Transverse colon (tissue), 4 donors: Measurements from ENCODE around the gene ATP8A1. TPM values are rescaled to one million over a fixed set of nuclear protein-coding genes. Genes with fewer than 3 reads are reported as not detected.

Experiments
- DNase-seq: peaks from one replicate; pipeline ENCODE4 v3.0.0-alpha.2; 2019
- H3K27ac ChIP-seq, 4 donors: fragments of 200-600 bp; sonication (generic); 2 replicates each; pipeline ENCODE4 v1.5.1; 2016 to 2018; ENCODE audit warnings: inconsistent platforms in 4 of 4
- H3K27me3 ChIP-seq: fragments of 200-600 bp; sonication (generic); 2 replicates; pipeline ENCODE4 v1.5.1; 2017; ENCODE audit warnings: inconsistent platforms
- H3K36me3 ChIP-seq, 4 donors: fragments of 200-600 bp; sonication (generic); 2 replicates each; pipeline ENCODE4 v1.5.1; 2017 to 2019; ENCODE audit warnings: inconsistent platforms in 4 of 4
- H3K4me1 ChIP-seq, 4 donors: fragments of 200-600 bp; sonication (generic); 2 replicates each; pipeline ENCODE4 v1.5.1; 2017 to 2020; ENCODE audit warnings: inconsistent platforms in 4 of 4
- H3K4me3 ChIP-seq, 4 donors: fragments of 200-600 bp; sonication (generic); 1 replicate in 1 of 4; 2 replicates in 3 of 4; pipeline versions ENCODE4 v1.5.1 to v1.6.1; 2017 to 2019; ENCODE audit warnings: inconsistent platforms in 4 of 4
- H3K9me3 ChIP-seq, 2 donors: fragments of 200-600 bp; sonication (generic); 2 replicates each; pipeline ENCODE4 v1.5.1; 2017 to 2019; ENCODE audit warnings: inconsistent platforms in 2 of 2
- CTCF ChIP-seq, 5 experiments: fragments of 200-600 bp in 3 of 5; fragments of 450-650 bp in 2 of 5; sonication (generic) in 3 of 5; IDR thresholded peaks; 1 replicate in 2 of 5; 2 replicates in 3 of 5; pipeline ENCODE4 v1.5.1; 2016 to 2017; ENCODE audit warnings: antibody characterized with exemption in 5 of 5, inconsistent platforms in 3 of 5, mild to moderate bottlenecking in 2 of 5, moderate library complexity in 1 of 5
- EP300 ChIP-seq: sonication (generic); formaldehyde crosslinking; IDR thresholded peaks from one replicate; pipeline ENCODE4 v1.6.1; 2017; ENCODE audit warnings: antibody characterized with exemption, low read depth
- POLR2A ChIP-seq: fragments of 450-650 bp; IDR thresholded peaks from one replicate; pipeline ENCODE4 v1.6.1; 2016; ENCODE audit warnings: antibody characterized with exemption, mild to moderate bottlenecking, moderate library complexity
- POLR2AphosphoS5 ChIP-seq, 3 donors: sonication (generic); formaldehyde crosslinking; IDR thresholded peaks; one replicate each; pipeline ENCODE4 v1.6.1; 2016; ENCODE audit warnings: antibody characterized with exemption in 3 of 3
- WGBS, 2 donors: methylation state at CpG; one replicate each; pipeline ENCODE4 v1.1.5; 2018; ENCODE audit warnings: low coverage in 1 of 2; 5-methylcytosine and 5-hydroxymethylcytosine counted together
- in situ Hi-C, 4 donors: fragments of 200-750 bp; cut with MboI; loops; one replicate each; pipeline versions ENCODE4 v1.15.0 to v1.15.1; 2017; ENCODE audit warnings: low sequenced_read_pairs in 3 of 4, low pct_ligation_motif_present in 1 of 4, low pct_unique_long_range_greater_than_20kb in 1 of 4
- intact Hi-C: fragments of 100-400 bp; cut with DNase I; formaldehyde crosslinking; loops from one replicate; pipeline ENCODE4 v1.15.1; 2023; ENCODE audit warnings: low total_unique reads
- total RNA-seq, 4 donors: library from RNA; depleted of rRNA; stranded (reverse); fragments of >200 nt; gene quantifications; one replicate each; pipeline ENCODE4 v1.1.0, GENCODE V29; 2016

ATP8A1 gene
- total RNA-seq, 4 donors from 2014 or later = 72.2 to 255 (median 166) TPM

- 2% methylated on average over 18 of the region's 31 CpGs; no CpG with 5 or more reads in 1 of the 2 donors for WGBS, 2 donors
- intact Hi-C loops = no loop called here
- in situ Hi-C loops = no loop called here
Observed at GRCh38 chr4:42656679-42656943, 294 bp downstream of the ATP8A1 start.

GRCh38 chr4:42655921-42656678 is 805 bp downstream of the ATP8A1 start:
- TF ChIP-seq POLR2A (no peak), POLR2AphosphoS5 (IDR thresholded peaks at IDR 0.05) (peak in 2 of 3 donors; percentile 8 to 22)
- H3K36me3 ChIP-seq = no peaks in the 10 kb centered on the region
- 0% methylated on average over 6 to 39 of the region's 39 CpGs for WGBS, 2 donors
- no peaks in the 10 kb centered on the region for H3K9me3 ChIP-seq
- no peaks in the 10 kb centered on the region for H3K27me3 ChIP-seq
- peak overlapping the region; percentile 65 to 88 (median 82) for H3K4me3 ChIP-seq
- H3K4me1 ChIP-seq = peaks cover 16 to 38% (median 23%) of the 10 kb centered on the region in 4 donors
- DNase-seq = peak; percentile 65
- intact Hi-C loops (no loop called here), in situ Hi-C loops (no loop called here)
- peak overlapping the region; percentile 85 to 94 (median 92) for H3K27ac ChIP-seq

More at GRCh38 chr4:42656679-42656943, 294 bp downstream of the ATP8A1 start:
- Histone ChIP-seq H3K27ac (peak overlapping the region; percentile 85 to 94 (median 92)), H3K4me1 (peaks cover 16 to 38% (median 23%) of the 10 kb centered on the region in 4 donors), H3K27me3 (no peaks in the 10 kb centered on the region), H3K4me3 (peak overlapping the region; percentile 65 to 88 (median 82)), H3K36me3 (no peaks in the 10 kb centered on the region), H3K9me3 (no peaks in the 10 kb centered on the region)
- DNase-seq = no peak
- TF ChIP-seq EP300 = no peak
- no peak for TF ChIP-seq POLR2AphosphoS5 (IDR thresholded peaks at IDR 0.05)
- TF ChIP-seq POLR2A = no peak
- TF ChIP-seq CTCF (IDR thresholded peaks at IDR 0.05) = no peak

GRCh38 chr4:42655269-42655637 is 1.7 kb downstream of the ATP8A1 start:
- H3K27me3 ChIP-seq = no peaks in the 10 kb centered on the region
- H3K36me3 ChIP-seq = no peaks in the 10 kb centered on the region
- in situ Hi-C loops (no loop called here), intact Hi-C loops (no loop called here)
- peak overlapping the region in 3 of 4 donors; percentile 76 to 88 (median 87) for H3K4me3 ChIP-seq
- TF ChIP-seq CTCF (IDR thresholded peaks at IDR 0.05) (peak in 1 of 5 experiments; percentile 21), EP300 (no peak)
- WGBS, 2 donors = 56% methylated on average over 1 of the region's 1 CpG
- H3K9me3 ChIP-seq = no peaks in the 10 kb centered on the region
- H3K4me1 ChIP-seq = peaks cover 16 to 38% (median 23%) of the 10 kb centered on the region in 4 donors
- peak overlapping the region; percentile 85 to 94 (median 92) for H3K27ac ChIP-seq
- DNase-seq = no peak

- Histone ChIP-seq H3K9me3 (no peaks in the 10 kb centered on the region), H3K4me1 (peaks cover 16 to 38% (median 23%) of the 10 kb centered on the region in 4 donors), H3K36me3 (no peaks in the 10 kb centered on the region), H3K27me3 (no peaks in the 10 kb centered on the region), H3K4me3 (peak overlapping the region in 1 of 4 donors; percentile 76), H3K27ac (peak overlapping the region; percentile 85 to 94 (median 92))
- DNase-seq = no peak
- TF ChIP-seq CTCF (IDR thresholded peaks at IDR 0.05) (no peak), POLR2AphosphoS5 (IDR thresholded peaks at IDR 0.05) (no peak), POLR2A (no peak), EP300 (no peak)
- 32% methylated on average over 2 of the region's 2 CpGs; no CpG with 5 or more reads in 1 of the 2 donors for WGBS, 2 donors
- intact Hi-C loops (no loop called here), in situ Hi-C loops (no loop called here)
Observed at GRCh38 chr4:42654631-42655268, 2.2 kb downstream of the ATP8A1 start.
